HG02938 (cell line): ENCODE results near the gene PLPP2.

Experiments used
- ATAC-seq: cut with Tn5 transposase; IDR thresholded peaks from one replicate; pipeline ENCODE4 v1.9.1; 2021; ENCODE audit warnings: mild to moderate bottlenecking, moderate library complexity; ENCODE audit not compliant: unreplicated experiment

The PLPP2 gene

GRCh38 chr19:291006-291521 lies at the start of gene PLPP2:
TSS of gene PLPP2 (minus strand) at chr19:291403. CDS start at chr19:291336, 67 bp downstream.
- ATAC-seq, result no peak

- ATAC-seq, result no peak
Measured at GRCh38 chr19:340620-341385, 49.6 kb upstream of the PLPP2 start.

- no peak for ATAC-seq
Measured at GRCh38 chr19:339262-339887, 48.2 kb upstream of the PLPP2 start.

GRCh38 chr19:338421-338820 lies 47.2 kb upstream of the PLPP2 start:
- ATAC-seq, result no peak

- ATAC-seq, result no peak
Measured at GRCh38 chr19:336067-336614, 44.9 kb upstream of the PLPP2 start.

GRCh38 chr19:335486-336066 lies 44.4 kb upstream of the PLPP2 start:
- ATAC-seq, result no peak

- no peak for ATAC-seq
Measured at GRCh38 chr19:335072-335471, 43.9 kb upstream of the PLPP2 start.

- ATAC-seq, result no peak
Measured at GRCh38 chr19:334296-335071, 43.3 kb upstream of the PLPP2 start.

- no peak for ATAC-seq
Measured at GRCh38 chr19:330503-330902, 39.3 kb upstream of the PLPP2 start.

GRCh38 chr19:329876-330275 lies 38.7 kb upstream of the PLPP2 start:
- ATAC-seq, result no peak

- ATAC-seq, result no peak
Measured at GRCh38 chr19:328025-328505, 36.9 kb upstream of the PLPP2 start.

GRCh38 chr19:327291-328024 lies 36.3 kb upstream of the PLPP2 start:
- no peak for ATAC-seq

GRCh38 chr19:326871-327270 lies 35.7 kb upstream of the PLPP2 start:
- no peak for ATAC-seq

GRCh38 chr19:325937-326565 lies 34.8 kb upstream of the PLPP2 start:
- no peak for ATAC-seq

GRCh38 chr19:325173-325936 lies 34.2 kb upstream of the PLPP2 start:
- ATAC-seq, result no peak

- ATAC-seq, result no peak
Measured at GRCh38 chr19:324716-325115, 33.5 kb upstream of the PLPP2 start.

- ATAC-seq, result no peak
Measured at GRCh38 chr19:322616-323015, 31.4 kb upstream of the PLPP2 start.

- ATAC-seq, result no peak
Measured at GRCh38 chr19:318509-318774, 27.2 kb upstream of the PLPP2 start.
